ENCODE measurements around the gene POLR1D. TPM values are rescaled to one million over a fixed set of nuclear protein-coding genes. Genes with fewer than 3 reads are reported as not detected.
A peak's percentile ranks its signal among the peaks of the same experiment; 100 is the strongest.

The POLR1D gene
- 100 to 1,000 TPM; 126 to 136 TPM for total RNA-seq
- 180 TPM for polyA plus RNA-seq (ENCODE audit: insufficient read depth, low read depth, low replicate concordance)
- long read RNA-seq, donor 1, transcript POLR1D-211 (1 exons, 1,634 nt) = minor isoform, 8 of 68 reads
- long read RNA-seq, donor 1, transcript POLR1D-203 (3 exons, 2,036 nt) = minor isoform, 25 of 68 reads
- long read RNA-seq, donor 1, transcript POLR1D-201 (2 exons, 1,166 nt) = major isoform, 30 of 68 reads
- long read RNA-seq, donor 1, partial matches to known transcripts = 0 of 68 reads
- long read RNA-seq, donor 1, other reads (novel, unspliced or antisense) = 0 of 68 reads
- long read RNA-seq, donor 2, transcript POLR1D-203 (3 exons, 2,036 nt) = minor isoform, 12 of 48 reads
- long read RNA-seq, donor 2, transcript POLR1D-201 (2 exons, 1,166 nt) = major isoform, 30 of 48 reads
- long read RNA-seq, donor 2, partial matches to known transcripts = 0 of 48 reads
- long read RNA-seq, donor 2, other reads (novel, unspliced or antisense) = 0 of 48 reads

GRCh38 chr13:27621366-27622101 is at the start of gene POLR1D:
TSS of gene POLR1D (plus strand) at chr13:27621892. CDS start at chr13:27621984, 92 bp downstream.
- intact Hi-C loops (cut with DNase I; ENCODE audit: low total_unique reads) = no loop called here
- TF ChIP-seq POLR2A (IDR thresholded peaks at IDR 0.05) = peak; percentile 3
- no peak for TF ChIP-seq CTCF (IDR thresholded peaks at IDR 0.05)
- H3K36me3 ChIP-seq (ENCODE audit: low read depth, missing control alignments) = no peaks in the 10 kb centered on the region
- H3K27me3 ChIP-seq = no peaks in the 10 kb centered on the region
- peak within 1 kb of the TSS; percentile 66 to 94 for H3K4me3 ChIP-seq
- peaks cover 18% of the 10 kb centered on the region for H3K4me1 ChIP-seq
- H3K27ac ChIP-seq = peak within 1 kb of the TSS; percentile 90 to 98
- DNase-seq = peak; percentile 87
- WGBS, 2 donors = 0% methylated on average over 41 to 67 of the region's 71 CpGs
- no peaks in the 10 kb centered on the region for H3K9me3 ChIP-seq

- no peaks in the 10 kb centered on the region for H3K9me3 ChIP-seq
- intact Hi-C loops (cut with DNase I; ENCODE audit: low total_unique reads) = no loop called here
- no peaks in the 10 kb centered on the region for H3K36me3 ChIP-seq (ENCODE audit: low read depth, missing control alignments)
- no peak for DNase-seq
- no peak overlapping the region for H3K27ac ChIP-seq
- no peaks in the 10 kb centered on the region for H3K4me1 ChIP-seq
- no peaks in the 10 kb centered on the region for H3K27me3 ChIP-seq
- no peak overlapping the region for H3K4me3 ChIP-seq
- TF ChIP-seq POLR2A (IDR thresholded peaks at IDR 0.05) = no peak
- TF ChIP-seq CTCF (IDR thresholded peaks at IDR 0.05) = no peak
Observed at GRCh38 chr13:27572234-27572901, 49.3 kb upstream of the POLR1D start.

GRCh38 chr13:27573265-27573664 is 48.4 kb upstream of the POLR1D start:
- Histone ChIP-seq H3K27ac (no peak overlapping the region), H3K9me3 (no peaks in the 10 kb centered on the region), H3K4me1 (peaks cover under 1% of the 10 kb centered on the region), H3K36me3 (ENCODE audit: low read depth, missing control alignments) (no peaks in the 10 kb centered on the region), H3K4me3 (no peak overlapping the region), H3K27me3 (no peaks in the 10 kb centered on the region)
- intact Hi-C loops (cut with DNase I; ENCODE audit: low total_unique reads) = no loop called here
- WGBS, 2 donors = 88% methylated on average over 2 of the region's 2 CpGs
- TF ChIP-seq CTCF (IDR thresholded peaks at IDR 0.05) = no peak
- no peak for TF ChIP-seq POLR2A (IDR thresholded peaks at IDR 0.05)
- no peak for DNase-seq

GRCh38 chr13:27574661-27575060 is 47.0 kb upstream of the POLR1D start:
- no peak overlapping the region for H3K4me3 ChIP-seq
- H3K4me1 ChIP-seq = peaks cover 3% of the 10 kb centered on the region
- intact Hi-C loops (cut with DNase I; ENCODE audit: low total_unique reads) = no loop called here
- DNase-seq = no peak
- H3K9me3 ChIP-seq = no peaks in the 10 kb centered on the region
- WGBS, 2 donors = 82 to 90% methylated on average over 1 of the region's 1 CpG
- no peaks in the 10 kb centered on the region for H3K36me3 ChIP-seq (ENCODE audit: low read depth, missing control alignments)
- TF ChIP-seq CTCF (IDR thresholded peaks at IDR 0.05) (no peak), POLR2A (IDR thresholded peaks at IDR 0.05) (no peak)
- no peaks in the 10 kb centered on the region for H3K27me3 ChIP-seq
- H3K27ac ChIP-seq = no peak overlapping the region
